A673 (cell line): ENCODE measurements around the gene RORB.

Experiments used
- EZH2 ChIP-seq: fragments of 200-600 bp; sonication (generic); IDR thresholded peaks from 2 replicates; pipeline ENCODE4 v1.6.1; 2017; ENCODE audit warnings: borderline replicate concordance, low read depth, mild to moderate bottlenecking, mixed read lengths, antibody characterized with exemption, low read length; ENCODE audit not compliant: poor library complexity, severe bottlenecking
- TF ChIP-seq, protein P1 (sequence below): fragments of 300-800, 200-600 bp; sonication (generic); conservative IDR thresholded peaks from 2 replicates; pipeline ENCODE4 v1.5.1; 2017; ENCODE audit warnings: low read depth, mild to moderate bottlenecking, antibody characterized with exemption, low read length, moderate library complexity, mixed read lengths

DNA sequence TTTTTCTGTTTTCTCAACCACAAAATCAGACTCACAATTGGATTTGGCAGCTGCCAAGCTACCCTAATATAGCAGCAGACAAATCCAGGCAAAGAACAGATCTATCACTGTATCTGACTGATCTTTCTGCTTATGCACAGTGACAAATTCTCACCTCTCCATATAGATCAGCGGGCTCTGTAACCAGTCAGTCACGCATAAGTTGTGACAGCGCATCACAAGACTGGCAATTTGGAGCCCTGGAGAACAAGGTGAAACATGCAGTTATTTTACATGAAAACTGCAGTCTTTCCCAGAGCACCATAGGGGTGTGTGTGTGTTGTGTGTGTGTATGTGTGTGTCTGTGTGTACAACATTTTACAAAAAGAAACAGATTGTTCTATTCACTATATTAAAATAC is 37.7 kb downstream of the RORB start:
- TF ChIP-seq, protein P1, sequence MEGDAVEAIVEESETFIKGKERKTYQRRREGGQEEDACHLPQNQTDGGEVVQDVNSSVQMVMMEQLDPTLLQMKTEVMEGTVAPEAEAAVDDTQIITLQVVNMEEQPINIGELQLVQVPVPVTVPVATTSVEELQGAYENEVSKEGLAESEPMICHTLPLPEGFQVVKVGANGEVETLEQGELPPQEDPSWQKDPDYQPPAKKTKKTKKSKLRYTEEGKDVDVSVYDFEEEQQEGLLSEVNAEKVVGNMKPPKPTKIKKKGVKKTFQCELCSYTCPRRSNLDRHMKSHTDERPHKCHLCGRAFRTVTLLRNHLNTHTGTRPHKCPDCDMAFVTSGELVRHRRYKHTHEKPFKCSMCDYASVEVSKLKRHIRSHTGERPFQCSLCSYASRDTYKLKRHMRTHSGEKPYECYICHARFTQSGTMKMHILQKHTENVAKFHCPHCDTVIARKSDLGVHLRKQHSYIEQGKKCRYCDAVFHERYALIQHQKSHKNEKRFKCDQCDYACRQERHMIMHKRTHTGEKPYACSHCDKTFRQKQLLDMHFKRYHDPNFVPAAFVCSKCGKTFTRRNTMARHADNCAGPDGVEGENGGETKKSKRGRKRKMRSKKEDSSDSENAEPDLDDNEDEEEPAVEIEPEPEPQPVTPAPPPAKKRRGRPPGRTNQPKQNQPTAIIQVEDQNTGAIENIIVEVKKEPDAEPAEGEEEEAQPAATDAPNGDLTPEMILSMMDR = no peak
- TF ChIP-seq EZH2 = no peak
